ENCODE measurements around the gene POLR1C. TPM values are rescaled to one million over a fixed set of nuclear protein-coding genes. Genes with fewer than 3 reads are reported as not detected.
"Not testable (repeated sequence)": the region's sequence is repeated elsewhere in the genome, so short reads cannot be mapped to it uniquely, and the experiment has no call there.

The POLR1C gene
- polyA plus RNA-seq (2013, experiment 1 of 2), result 30.9 TPM
- 24.9 TPM for polyA plus RNA-seq (2013, experiment 2 of 2)

GRCh38 chr6:43516697-43517504 is at the start of gene POLR1C, which contains the start of gene YIPF3:
Gene POLR1C, plus strand, starts transcription at chr6:43517089. Its CDS starts 21 bp downstream, at chr6:43517110.
Gene YIPF3, minus strand, starts transcription at chr6:43516926. Its CDS starts 119 bp downstream, at chr6:43516807.
- peak within 1 kb of the TSS; percentile 49 for H3K27ac ChIP-seq (ENCODE audit: low read depth, low read length)
- under 1% methylated on average over 57 of the region's 57 CpGs for WGBS
- peaks cover 67% of the 10 kb centered on the region for H3K36me3 ChIP-seq (ENCODE audit: insufficient read depth, low read length)

GRCh38 chr6:43467265-43467664 is 49.6 kb upstream of the POLR1C start:
- H3K9me3 ChIP-seq (ENCODE audit: insufficient read depth, low read depth, low read length); H3K4me3 ChIP-seq (ENCODE audit: low read length); H3K27ac ChIP-seq (ENCODE audit: low read depth, low read length); H3K27me3 ChIP-seq (ENCODE audit: insufficient read depth, low read length); H3K36me3 ChIP-seq (ENCODE audit: insufficient read depth, low read length); H3K9ac ChIP-seq (ENCODE audit: low read depth, low read length); H3K4me1 ChIP-seq (ENCODE audit: insufficient read depth, low read length): not testable (repeated sequence)
- WGBS, result 71% methylated on average over 5 of the region's 5 CpGs

More at GRCh38 chr6:43516697-43517504, at the start of gene POLR1C, which contains the start of gene YIPF3:
- Histone ChIP-seq H3K9ac (ENCODE audit: low read depth, low read length) (peak within 1 kb of the TSS; percentile 97), H3K4me1 (ENCODE audit: insufficient read depth, low read length) (peaks cover 14% of the 10 kb centered on the region), H3K9me3 (ENCODE audit: insufficient read depth, low read depth, low read length) (no peaks in the 10 kb centered on the region), H3K4me3 (ENCODE audit: low read length) (peak within 1 kb of the TSS; percentile 97), H3K27me3 (ENCODE audit: insufficient read depth, low read length) (no peaks in the 10 kb centered on the region)

- no peaks in the 10 kb centered on the region for H3K27me3 ChIP-seq (ENCODE audit: insufficient read depth, low read length)
- H3K27ac ChIP-seq (ENCODE audit: low read depth, low read length), result no peak overlapping the region
- no peak overlapping the region for H3K9ac ChIP-seq (ENCODE audit: low read depth, low read length)
- H3K9me3 ChIP-seq (ENCODE audit: insufficient read depth, low read depth, low read length), result no peaks in the 10 kb centered on the region
- no peaks in the 10 kb centered on the region for H3K36me3 ChIP-seq (ENCODE audit: insufficient read depth, low read length)
- H3K4me1 ChIP-seq (ENCODE audit: insufficient read depth, low read length), result 0 out of 2 replicates have a peak, but pooled peaks cover 8% of the 10 kb centered on the region
- H3K4me3 ChIP-seq (ENCODE audit: low read length), result no peak overlapping the region
- 91% methylated on average over 4 of the region's 4 CpGs for WGBS
Measured at GRCh38 chr6:43467752-43468151, 49.1 kb upstream of the POLR1C start.

- H3K27me3 ChIP-seq (ENCODE audit: insufficient read depth, low read length), result no peaks in the 10 kb centered on the region
- 0 out of 2 replicates have a peak, but pooled peaks cover 8% of the 10 kb centered on the region for H3K4me1 ChIP-seq (ENCODE audit: insufficient read depth, low read length)
- H3K9ac ChIP-seq (ENCODE audit: low read depth, low read length), result no peak overlapping the region
- 94% methylated on average over 4 of the region's 4 CpGs for WGBS
- no peaks in the 10 kb centered on the region for H3K9me3 ChIP-seq (ENCODE audit: insufficient read depth, low read depth, low read length)
- H3K4me3 ChIP-seq (ENCODE audit: low read length), result no peak overlapping the region
- no peaks in the 10 kb centered on the region for H3K36me3 ChIP-seq (ENCODE audit: insufficient read depth, low read length)
- H3K27ac ChIP-seq (ENCODE audit: low read depth, low read length), result no peak overlapping the region
Measured at GRCh38 chr6:43468240-43468639, 48.6 kb upstream of the POLR1C start.

GRCh38 chr6:43468748-43469681 is 47.9 kb upstream of the POLR1C start:
- Histone ChIP-seq H3K4me1 (ENCODE audit: insufficient read depth, low read length) (0 out of 2 replicates have a peak, but pooled peaks cover 8% of the 10 kb centered on the region), H3K36me3 (ENCODE audit: insufficient read depth, low read length) (no peaks in the 10 kb centered on the region), H3K9me3 (ENCODE audit: insufficient read depth, low read depth, low read length) (no peaks in the 10 kb centered on the region), H3K4me3 (ENCODE audit: low read length) (no peak overlapping the region), H3K9ac (ENCODE audit: low read depth, low read length) (0 out of 2 replicates have a peak overlapping the region, but pooled peaks have one; percentile 6), H3K27ac (ENCODE audit: low read depth, low read length) (no peak overlapping the region; the same call in 1 of the 2 replicates), H3K27me3 (ENCODE audit: insufficient read depth, low read length) (no peaks in the 10 kb centered on the region)
- WGBS, result 70% methylated on average over 13 of the region's 13 CpGs

- 94% methylated on average over 7 of the region's 7 CpGs for WGBS
- H3K9me3 ChIP-seq (ENCODE audit: insufficient read depth, low read depth, low read length), result no peaks in the 10 kb centered on the region
- no peaks in the 10 kb centered on the region for H3K36me3 ChIP-seq (ENCODE audit: insufficient read depth, low read length)
- H3K4me1 ChIP-seq (ENCODE audit: insufficient read depth, low read length), result 0 out of 2 replicates have a peak, but pooled peaks cover 8% of the 10 kb centered on the region
- H3K4me3 ChIP-seq (ENCODE audit: low read length), result no peak overlapping the region
- no peak overlapping the region for H3K27ac ChIP-seq (ENCODE audit: low read depth, low read length)
- H3K9ac ChIP-seq (ENCODE audit: low read depth, low read length), result no peak overlapping the region
- H3K27me3 ChIP-seq (ENCODE audit: insufficient read depth, low read length), result no peaks in the 10 kb centered on the region
Measured at GRCh38 chr6:43469947-43470346, 46.9 kb upstream of the POLR1C start.

- WGBS, result 90% methylated on average over 1 of the region's 1 CpG
Measured at GRCh38 chr6:43471399-43471798, 45.5 kb upstream of the POLR1C start.

GRCh38 chr6:43472515-43472914 is 44.4 kb upstream of the POLR1C start:
- Histone ChIP-seq H3K27me3 (ENCODE audit: insufficient read depth, low read length) (no peaks in the 10 kb centered on the region), H3K4me1 (ENCODE audit: insufficient read depth, low read length) (0 out of 2 replicates have a peak, but pooled peaks cover 8% of the 10 kb centered on the region), H3K4me3 (ENCODE audit: low read length) (no peak overlapping the region), H3K9ac (ENCODE audit: low read depth, low read length) (no peak overlapping the region), H3K36me3 (ENCODE audit: insufficient read depth, low read length) (no peaks in the 10 kb centered on the region), H3K27ac (ENCODE audit: low read depth, low read length) (no peak overlapping the region), H3K9me3 (ENCODE audit: insufficient read depth, low read depth, low read length) (no peaks in the 10 kb centered on the region)
- WGBS, result 87% methylated on average over 4 of the region's 4 CpGs

More at GRCh38 chr6:43471399-43471798, 45.5 kb upstream of the POLR1C start:
- Histone ChIP-seq H3K4me1 (ENCODE audit: insufficient read depth, low read length) (0 out of 2 replicates have a peak, but pooled peaks cover 8% of the 10 kb centered on the region), H3K27ac (ENCODE audit: low read depth, low read length) (no peak overlapping the region), H3K9ac (ENCODE audit: low read depth, low read length) (no peak overlapping the region), H3K9me3 (ENCODE audit: insufficient read depth, low read depth, low read length) (no peaks in the 10 kb centered on the region), H3K36me3 (ENCODE audit: insufficient read depth, low read length) (no peaks in the 10 kb centered on the region), H3K4me3 (ENCODE audit: low read length) (no peak overlapping the region), H3K27me3 (ENCODE audit: insufficient read depth, low read length) (no peaks in the 10 kb centered on the region)

- H3K9me3 ChIP-seq (ENCODE audit: insufficient read depth, low read depth, low read length), result no peaks in the 10 kb centered on the region
- WGBS, result 91% methylated on average over 6 of the region's 6 CpGs
- no peaks in the 10 kb centered on the region for H3K27me3 ChIP-seq (ENCODE audit: insufficient read depth, low read length)
- no peaks in the 10 kb centered on the region for H3K36me3 ChIP-seq (ENCODE audit: insufficient read depth, low read length)
- H3K9ac ChIP-seq (ENCODE audit: low read depth, low read length), result no peak overlapping the region
- no peak overlapping the region for H3K27ac ChIP-seq (ENCODE audit: low read depth, low read length)
- peaks cover 9% of the 10 kb centered on the region; the same call in 1 of the 2 replicates for H3K4me1 ChIP-seq (ENCODE audit: insufficient read depth, low read length)
- H3K4me3 ChIP-seq (ENCODE audit: low read length), result no peak overlapping the region
Measured at GRCh38 chr6:43475516-43475915, 41.4 kb upstream of the POLR1C start.

- Histone ChIP-seq H3K27me3 (ENCODE audit: insufficient read depth, low read length) (no peaks in the 10 kb centered on the region), H3K4me1 (ENCODE audit: insufficient read depth, low read length) (peaks cover 20% of the 10 kb centered on the region), H3K27ac (ENCODE audit: low read depth, low read length) (0 out of 2 replicates have a peak overlapping the region, but pooled peaks have one; percentile 15), H3K4me3 (ENCODE audit: low read length) (peak overlapping the region; percentile 80), H3K36me3 (ENCODE audit: insufficient read depth, low read length) (no peaks in the 10 kb centered on the region), H3K9ac (ENCODE audit: low read depth, low read length) (peak overlapping the region; percentile 71), H3K9me3 (ENCODE audit: insufficient read depth, low read depth, low read length) (no peaks in the 10 kb centered on the region)
- 68% methylated on average over 2 of the region's 2 CpGs for WGBS
Measured at GRCh38 chr6:43476746-43477145, 40.1 kb upstream of the POLR1C start.

Measured in HUES64 (cell line).